GM12878 (cell line): Measurements from ENCODE around the gene ESYT2. TPM values are rescaled to one million over a fixed set of nuclear protein-coding genes. Genes with fewer than 3 reads are reported as not detected.

Experiments
- polyA plus RNA-seq, 11 experiments: library from polyadenylated mRNA; depleted of rRNA in 4 of 11; unstranded in 6 of 11; stranded (reverse) in 5 of 11; fragments of >200 nt; fragmentation: Nextera tagmentation in 4 of 11; fragmentation: Illumina TruSeq in 1 of 11; extraction: Ambion mirVana in 4 of 11; extraction: Trizol in 1 of 11; gene quantifications; 1 replicate in 1 of 11; 2 replicates in 10 of 11; pipeline versions ENCODE4 v1.2.1 to v1.2.3, GENCODE V29; 2011 to 2016; ENCODE audit warnings: inconsistent platforms in 2 of 11, missing spikeins in 2 of 11, low read depth in 1 of 11
- total RNA-seq, 4 experiments: library from RNA; depleted of rRNA in 3 of 4; stranded (reverse); fragments of >200 nt in 3 of 4; fragmentation: Illumina TruSeq in 1 of 4; extraction: Trizol in 1 of 4; gene quantifications; 2 replicates each; pipeline versions ENCODE4 v1.2.1 to v1.2.3, GENCODE V29; 2013 to 2021
- TF ChIP-seq, protein P1 (sequence below): IDR thresholded peaks from 2 replicates; pipeline ENCODE4 v1.6.1; 2012; ENCODE audit warnings: low read depth, low read length, improper control_type of control experiment

Gene ESYT2
- total and polyA plus RNA-seq, 10 of the 15 experiments (the other 5 are each of a cell fraction or from before 2014, with no cell fraction given), result 1.9 to 44.6 (median 21.4) TPM

DNA sequence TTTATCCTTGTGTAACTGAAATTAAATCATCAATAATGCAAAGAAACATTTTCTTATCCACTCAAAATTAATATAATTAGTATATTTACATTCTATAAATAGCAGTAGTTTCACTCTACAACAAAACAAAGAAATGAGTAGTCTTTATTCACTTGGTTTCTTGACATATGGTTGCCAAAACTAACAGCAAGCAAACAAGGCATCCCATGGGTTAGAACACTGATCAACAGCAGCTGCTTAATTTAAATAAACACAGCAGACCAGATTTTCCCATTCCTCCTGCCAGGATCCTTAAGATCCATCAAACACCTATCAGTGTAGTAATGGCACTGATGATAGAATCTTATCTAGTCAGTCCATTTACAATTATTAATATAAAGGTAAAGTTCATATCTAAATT is 146.9 kb downstream of the ESYT2 start (continued):
- TF ChIP-seq, protein P1, sequence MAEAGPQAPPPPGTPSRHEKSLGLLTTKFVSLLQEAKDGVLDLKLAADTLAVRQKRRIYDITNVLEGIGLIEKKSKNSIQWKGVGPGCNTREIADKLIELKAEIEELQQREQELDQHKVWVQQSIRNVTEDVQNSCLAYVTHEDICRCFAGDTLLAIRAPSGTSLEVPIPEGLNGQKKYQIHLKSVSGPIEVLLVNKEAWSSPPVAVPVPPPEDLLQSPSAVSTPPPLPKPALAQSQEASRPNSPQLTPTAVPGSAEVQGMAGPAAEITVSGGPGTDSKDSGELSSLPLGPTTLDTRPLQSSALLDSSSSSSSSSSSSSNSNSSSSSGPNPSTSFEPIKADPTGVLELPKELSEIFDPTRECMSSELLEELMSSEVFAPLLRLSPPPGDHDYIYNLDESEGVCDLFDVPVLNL, result no peak
- TF ChIP-seq, all 136 proteins: peak for 0

Other genes starting within 250 kb of the ESYT2 start
- 0.11 TPM in 1 of 2 replicates, not detected in the other for gene PTPRN2, start 241.7 kb downstream of the ESYT2 start, total RNA-seq (2014; rRNA removed)
- not detected in 2 replicates for gene PTPRN2, start 241.7 kb downstream of the ESYT2 start, total RNA-seq (2014; rRNA removed; fragmentation: Illumina TruSeq; extraction: Trizol)
- gene PTPRN2, start 241.7 kb downstream of the ESYT2 start, total RNA-seq (2021), result not detected in 2 replicates
- gene PTPRN2, start 241.7 kb downstream of the ESYT2 start, polyA plus RNA-seq (2011; rRNA removed), result 4.5 and 5.4 TPM in 2 replicates
- not detected in 2 replicates for gene PTPRN2, start 241.7 kb downstream of the ESYT2 start, polyA plus RNA-seq (2014; fragmentation: Illumina TruSeq; extraction: Trizol)
- gene PTPRN2, start 241.7 kb downstream of the ESYT2 start, polyA plus RNA-seq (2014; fragmentation: Nextera tagmentation; extraction: Ambion mirVana), result not detected
- gene PTPRN2, start 241.7 kb downstream of the ESYT2 start, polyA plus RNA-seq (2014; rRNA removed), result not detected in 2 replicates
- gene PTPRN2, start 241.7 kb downstream of the ESYT2 start, polyA plus RNA-seq (2016; fragmentation: Nextera tagmentation; extraction: Ambion mirVana), result not detected
- gene NCAPG2, start 124.7 kb downstream of the ESYT2 start, total RNA-seq (2014; rRNA removed), result 36.1 and 36.9 TPM in 2 replicates
- gene NCAPG2, start 124.7 kb downstream of the ESYT2 start, total RNA-seq (2014; rRNA removed; fragmentation: Illumina TruSeq; extraction: Trizol), result 48.2 and 48.6 TPM in 2 replicates
- gene NCAPG2, start 124.7 kb downstream of the ESYT2 start, total RNA-seq (2021), result 67.2 and 78.2 TPM in 2 replicates
- gene NCAPG2, start 124.7 kb downstream of the ESYT2 start, polyA plus RNA-seq (2011; rRNA removed), result 44.0 and 56.1 TPM in 2 replicates
- 52.9 and 56.3 TPM in 2 replicates for gene NCAPG2, start 124.7 kb downstream of the ESYT2 start, polyA plus RNA-seq (2014; fragmentation: Illumina TruSeq; extraction: Trizol)
- 10 to 100 TPM; 11.2 to 27.9 TPM for gene NCAPG2, start 124.7 kb downstream of the ESYT2 start, polyA plus RNA-seq (2014; fragmentation: Nextera tagmentation; extraction: Ambion mirVana)
- 46.4 and 49.9 TPM in 2 replicates for gene NCAPG2, start 124.7 kb downstream of the ESYT2 start, polyA plus RNA-seq (2014; rRNA removed)
- gene NCAPG2, start 124.7 kb downstream of the ESYT2 start, polyA plus RNA-seq (2016; fragmentation: Nextera tagmentation; extraction: Ambion mirVana), result 10 to 100 TPM; 68.9 to 74.0 TPM
- gene DYNC2I1, start 27.0 kb upstream of the ESYT2 start, total RNA-seq (2014; rRNA removed), result 5.7 and 6.7 TPM in 2 replicates
- 4.6 and 5.8 TPM in 2 replicates for gene DYNC2I1, start 27.0 kb upstream of the ESYT2 start, total RNA-seq (2014; rRNA removed; fragmentation: Illumina TruSeq; extraction: Trizol)
- gene DYNC2I1, start 27.0 kb upstream of the ESYT2 start, total RNA-seq (2021), result 6.1 and 8.4 TPM in 2 replicates
- gene DYNC2I1, start 27.0 kb upstream of the ESYT2 start, polyA plus RNA-seq (2011; rRNA removed), result 6.8 and 9.1 TPM in 2 replicates
- gene DYNC2I1, start 27.0 kb upstream of the ESYT2 start, polyA plus RNA-seq (2014; fragmentation: Illumina TruSeq; extraction: Trizol), result 8.2 and 10.7 TPM in 2 replicates
- gene DYNC2I1, start 27.0 kb upstream of the ESYT2 start, polyA plus RNA-seq (2014; fragmentation: Nextera tagmentation; extraction: Ambion mirVana), result 1 to 10 TPM in 1 of 2 experiments, under 1 TPM in 1; 0.42 to 1.4 TPM
- gene DYNC2I1, start 27.0 kb upstream of the ESYT2 start, polyA plus RNA-seq (2014; rRNA removed), result 11.4 and 16.3 TPM in 2 replicates
- gene DYNC2I1, start 27.0 kb upstream of the ESYT2 start, polyA plus RNA-seq (2016; fragmentation: Nextera tagmentation; extraction: Ambion mirVana), result 1 to 10 TPM; 9.6 to 9.9 TPM